Epithelial cell of esophagus (primary cell): Measurements from ENCODE around the gene SPAG9.
A peak's percentile ranks its signal among the peaks of the same experiment; 100 is the strongest.

ENCODE experiments used
- DNase-seq: peaks from one replicate; pipeline ENCODE4 v3.0.0; 2010; ENCODE audit warnings: low read depth
- H3K4me3 ChIP-seq: 2 replicates; pipeline ENCODE4 v1.5.1; 2011; ENCODE audit warnings: mild to moderate bottlenecking, low read length, control low read depth
- TF ChIP-seq, protein P1 (sequence below): IDR thresholded peaks from 2 replicates; pipeline ENCODE4 v1.5.1; 2011; ENCODE audit warnings: low read depth, mild to moderate bottlenecking, low read length, control low read depth, inconsistent platforms; ENCODE audit not compliant: insufficient read depth; ENCODE audit errors: missing control alignments

The SPAG9 gene

DNA sequence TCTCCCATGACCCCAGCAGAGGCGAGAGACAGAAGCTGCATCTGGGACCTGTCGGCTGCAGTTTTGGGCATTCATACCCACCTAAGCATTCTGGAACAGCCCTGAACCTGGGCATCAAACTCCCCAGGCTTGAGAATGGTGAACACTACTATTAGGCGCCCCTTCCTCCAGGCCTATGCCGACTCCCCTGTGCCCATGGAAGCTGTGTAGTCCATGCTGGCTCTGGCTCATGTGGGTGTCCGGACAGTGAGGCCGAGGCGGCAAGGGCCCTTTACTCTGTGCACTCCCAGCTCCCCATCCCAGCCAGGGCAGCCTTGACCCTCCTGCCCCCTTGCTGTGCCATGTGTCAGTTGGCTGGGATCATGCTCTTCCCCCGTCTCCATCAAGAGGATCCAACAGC lies 165.5 kb downstream of the SPAG9 start:
- TF ChIP-seq, protein P1, sequence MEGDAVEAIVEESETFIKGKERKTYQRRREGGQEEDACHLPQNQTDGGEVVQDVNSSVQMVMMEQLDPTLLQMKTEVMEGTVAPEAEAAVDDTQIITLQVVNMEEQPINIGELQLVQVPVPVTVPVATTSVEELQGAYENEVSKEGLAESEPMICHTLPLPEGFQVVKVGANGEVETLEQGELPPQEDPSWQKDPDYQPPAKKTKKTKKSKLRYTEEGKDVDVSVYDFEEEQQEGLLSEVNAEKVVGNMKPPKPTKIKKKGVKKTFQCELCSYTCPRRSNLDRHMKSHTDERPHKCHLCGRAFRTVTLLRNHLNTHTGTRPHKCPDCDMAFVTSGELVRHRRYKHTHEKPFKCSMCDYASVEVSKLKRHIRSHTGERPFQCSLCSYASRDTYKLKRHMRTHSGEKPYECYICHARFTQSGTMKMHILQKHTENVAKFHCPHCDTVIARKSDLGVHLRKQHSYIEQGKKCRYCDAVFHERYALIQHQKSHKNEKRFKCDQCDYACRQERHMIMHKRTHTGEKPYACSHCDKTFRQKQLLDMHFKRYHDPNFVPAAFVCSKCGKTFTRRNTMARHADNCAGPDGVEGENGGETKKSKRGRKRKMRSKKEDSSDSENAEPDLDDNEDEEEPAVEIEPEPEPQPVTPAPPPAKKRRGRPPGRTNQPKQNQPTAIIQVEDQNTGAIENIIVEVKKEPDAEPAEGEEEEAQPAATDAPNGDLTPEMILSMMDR: no peak
- no peak overlapping the region for H3K4me3 ChIP-seq
- DNase-seq: no peak

DNA sequence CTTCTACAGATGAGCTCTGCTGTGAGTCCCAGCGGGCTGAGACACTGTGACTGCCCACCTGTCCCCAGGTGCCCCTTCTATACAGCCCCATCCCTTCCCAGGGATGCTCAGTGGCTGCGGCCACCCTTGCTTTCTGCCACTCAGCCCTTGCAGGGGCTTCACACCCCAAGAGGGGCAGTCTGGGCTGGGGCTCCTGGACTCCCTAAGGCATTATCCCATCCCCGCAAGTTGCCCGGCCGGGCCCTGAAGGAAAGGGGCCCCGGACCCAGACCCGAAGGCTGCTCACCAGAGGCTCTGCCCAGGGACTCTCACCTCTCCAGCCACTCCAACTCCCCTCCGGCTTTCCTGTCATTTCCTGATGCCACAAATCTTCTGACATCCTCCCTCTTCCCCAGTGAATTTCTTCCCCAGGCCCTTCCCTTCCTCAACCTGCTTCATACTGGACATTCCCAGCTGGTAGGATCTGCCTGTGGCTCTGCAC lies 166.0 kb downstream of the SPAG9 start:
- no peak overlapping the region for H3K4me3 ChIP-seq
- DNase-seq: no peak
- TF ChIP-seq, protein P1: no peak

DNA sequence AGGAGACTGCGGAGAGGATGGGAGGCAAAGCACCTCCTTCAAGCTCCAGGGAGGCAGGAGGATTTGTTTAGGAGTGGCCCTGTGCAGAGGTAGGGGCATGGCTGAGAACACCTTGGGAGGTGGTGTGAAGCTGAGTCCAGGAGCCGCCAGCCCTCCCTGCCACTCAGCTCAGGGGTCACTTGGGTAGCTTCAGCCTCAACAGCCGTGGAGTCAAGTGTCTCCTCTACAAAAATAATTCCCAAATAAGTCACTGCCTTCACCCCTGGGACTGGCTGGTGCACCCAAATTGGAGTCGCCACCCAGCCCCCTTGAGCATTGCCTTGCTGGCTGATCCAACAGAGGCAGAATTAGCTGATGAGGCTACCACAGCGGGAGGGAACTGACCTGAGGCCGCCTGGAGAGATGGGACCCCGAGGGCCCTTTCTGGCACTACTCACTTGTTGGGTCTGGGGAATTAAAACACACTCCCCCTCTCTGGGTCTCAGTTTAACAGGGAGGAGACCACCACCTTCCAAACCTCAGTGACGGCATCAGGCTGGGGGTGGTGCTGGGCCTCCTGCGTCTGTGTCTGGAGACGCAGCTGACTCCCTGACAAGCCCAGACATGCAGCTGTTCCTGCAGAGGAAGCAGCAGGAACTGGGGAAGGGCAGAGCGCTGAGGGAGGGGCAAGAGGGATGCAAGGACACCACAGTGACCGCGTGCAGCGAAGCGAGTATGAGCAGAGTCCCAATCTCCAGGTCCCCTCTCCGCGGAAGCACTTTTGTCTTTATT lies 166.7 kb downstream of the SPAG9 start:
- H3K4me3 ChIP-seq: no peak overlapping the region
- peak; percentile 92 for DNase-seq

GRCh38 chr17:50953518-50953830 lies 167.2 kb downstream of the SPAG9 start:
- TF ChIP-seq, protein P1: no peak
- no peak overlapping the region for H3K4me3 ChIP-seq
- no peak for DNase-seq

More for the DNA sequence above, 166.7 kb downstream of the SPAG9 start:
- TF ChIP-seq, protein P1: no peak

DNA sequence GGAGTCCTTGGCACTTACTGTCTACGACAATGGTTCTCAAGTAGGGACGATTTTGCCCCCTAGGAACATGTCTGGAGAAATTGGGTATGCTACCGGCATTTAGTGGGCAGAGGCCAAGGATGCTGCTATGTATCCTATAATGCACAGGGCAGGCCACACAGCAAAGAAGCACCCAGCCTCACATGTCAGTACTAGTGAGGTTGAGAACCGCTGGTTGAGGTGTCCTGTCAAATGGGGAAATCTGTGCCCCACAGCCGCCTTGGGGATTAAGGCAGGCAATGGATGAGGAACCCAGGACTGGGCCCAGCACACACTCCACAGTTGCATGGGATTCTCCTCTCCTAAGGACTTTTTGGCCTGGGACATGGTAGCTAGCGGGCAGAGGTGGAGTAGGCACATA lies 167.8 kb downstream of the SPAG9 start:
- TF ChIP-seq, protein P1: no peak
- no peak for DNase-seq
- no peak overlapping the region for H3K4me3 ChIP-seq

DNA sequence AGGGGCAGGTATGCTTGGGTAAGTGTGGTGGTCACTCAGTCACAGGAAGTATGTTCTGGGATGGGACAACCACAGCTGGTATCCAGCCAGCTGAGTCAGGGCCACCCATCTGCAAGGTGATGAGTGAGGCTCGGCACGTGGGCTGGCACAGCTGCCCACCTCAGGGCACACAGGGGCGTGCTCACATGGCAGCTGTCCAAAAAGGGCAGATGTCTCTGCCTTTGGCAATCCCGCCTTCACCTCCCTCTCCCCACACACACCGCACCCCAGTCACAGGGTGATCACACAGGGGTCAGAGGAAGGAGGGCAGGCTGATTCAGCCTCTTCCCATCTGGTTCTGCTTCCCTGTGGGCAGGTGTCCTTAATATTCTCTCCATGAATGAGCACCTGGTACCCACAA lies 168.7 kb downstream of the SPAG9 start:
- peak; percentile 90 for DNase-seq
- no peak overlapping the region for H3K4me3 ChIP-seq

More for the DNA sequence above, 168.7 kb downstream of the SPAG9 start:
- TF ChIP-seq, protein P1: no peak
